HEK293 (cell line): ENCODE data around the gene HYDIN.

Source experiments
- HIC1 ChIP-seq: fragments of 450-650 bp; formaldehyde crosslinking; IDR thresholded peaks from 2 replicates; pipeline ENCODE4 v1.5.1; 2016; ENCODE audit warnings: missing biosample characterization, missing genetic modification characterization
- KLF17 ChIP-seq: fragments of 450-650 bp; formaldehyde crosslinking; IDR thresholded peaks from 2 replicates; pipeline ENCODE4 v1.5.1; 2016; ENCODE audit warnings: missing biosample characterization, missing genetic modification characterization
- PBX3 ChIP-seq: sonication (generic); formaldehyde crosslinking; IDR thresholded peaks from 2 replicates; pipeline ENCODE4 v1.8.1; 2022; ENCODE audit warnings: mild to moderate bottlenecking, moderate library complexity, missing genetic modification reagents
- PRDM2 ChIP-seq: fragments of 450-650 bp; formaldehyde crosslinking; IDR thresholded peaks from 2 replicates; pipeline ENCODE4 v1.5.1; 2016; ENCODE audit warnings: missing biosample characterization, missing genetic modification characterization, borderline replicate concordance
- PRDM4 ChIP-seq: fragments of 450-650 bp; formaldehyde crosslinking; IDR thresholded peaks from 2 replicates; pipeline ENCODE4 v1.5.1; 2017; ENCODE audit warnings: missing biosample characterization, missing genetic modification characterization
- SP7 ChIP-seq: fragments of 450-650 bp; formaldehyde crosslinking; IDR thresholded peaks from 2 replicates; pipeline ENCODE4 v1.5.1; 2016; ENCODE audit warnings: missing biosample characterization, missing genetic modification characterization
- WT1 ChIP-seq: fragments of 450-650 bp; formaldehyde crosslinking; IDR thresholded peaks from 2 replicates; pipeline ENCODE4 v1.5.1; 2016; ENCODE audit warnings: missing biosample characterization, missing genetic modification characterization
- YY1 ChIP-seq: fragments of 450-650 bp; formaldehyde crosslinking; IDR thresholded peaks from 2 replicates; pipeline ENCODE4 v1.5.1; 2018; ENCODE audit warnings: missing biosample characterization, missing genetic modification characterization
- ZFHX2 ChIP-seq: fragments of 450-650 bp; formaldehyde crosslinking; conservative IDR thresholded peaks from 2 replicates; pipeline ENCODE4 v1.5.1; 2016; ENCODE audit warnings: missing biosample characterization, missing genetic modification characterization
- ZFP69B ChIP-seq: fragments of 450-650 bp; formaldehyde crosslinking; IDR thresholded peaks from 2 replicates; pipeline ENCODE4 v1.5.1; 2016; ENCODE audit warnings: missing biosample characterization, missing genetic modification characterization
- ZNF138 ChIP-seq: fragments of 450-650 bp; formaldehyde crosslinking; IDR thresholded peaks from 2 replicates; pipeline ENCODE4 v1.5.1; 2016; ENCODE audit warnings: missing biosample characterization, missing genetic modification characterization, borderline replicate concordance
- ZNF221 ChIP-seq: fragments of 450-650 bp; formaldehyde crosslinking; IDR thresholded peaks from 2 replicates; pipeline ENCODE4 v1.5.1; 2017; ENCODE audit warnings: missing biosample characterization, missing genetic modification characterization, borderline replicate concordance
- ZNF24 ChIP-seq: fragments of 450-650 bp; formaldehyde crosslinking; IDR thresholded peaks from 2 replicates; pipeline ENCODE4 v1.5.1; 2016; ENCODE audit warnings: missing biosample characterization, missing genetic modification characterization
- ZNF280D ChIP-seq: fragments of 450-650 bp; formaldehyde crosslinking; IDR thresholded peaks from 2 replicates; pipeline ENCODE4 v1.5.1; 2016; ENCODE audit warnings: missing biosample characterization, missing genetic modification characterization
- ZNF311 ChIP-seq: fragments of 450-650 bp; formaldehyde crosslinking; IDR thresholded peaks from 2 replicates; pipeline ENCODE4 v1.5.1; 2017; ENCODE audit warnings: missing biosample characterization, missing genetic modification characterization, borderline replicate concordance
- ZNF341 ChIP-seq: fragments of 450-650 bp; formaldehyde crosslinking; IDR thresholded peaks from 2 replicates; pipeline ENCODE4; 2016; ENCODE audit warnings: low read depth, missing biosample characterization, missing genetic modification characterization
- ZNF423 ChIP-seq: fragments of 450-650 bp; formaldehyde crosslinking; IDR thresholded peaks from 2 replicates; pipeline ENCODE4 v1.5.1; 2016; ENCODE audit warnings: missing biosample characterization, missing genetic modification characterization
- ZNF555 ChIP-seq: fragments of 450-650 bp; formaldehyde crosslinking; conservative IDR thresholded peaks from 2 replicates; pipeline ENCODE4 v1.5.1; 2017; ENCODE audit warnings: missing biosample characterization, mild to moderate bottlenecking, missing genetic modification characterization, inconsistent platforms
- ZNF660 ChIP-seq: fragments of 450-650 bp; IDR thresholded peaks from 2 replicates; pipeline ENCODE4 v1.5.1; 2018; ENCODE audit warnings: missing biosample characterization, mild to moderate bottlenecking, missing genetic modification characterization
- ZNF76 ChIP-seq: fragments of 450-650 bp; formaldehyde crosslinking; IDR thresholded peaks from 2 replicates; pipeline ENCODE4; 2016; ENCODE audit warnings: low read depth, missing biosample characterization, missing genetic modification characterization, borderline replicate concordance
- ZSCAN18 ChIP-seq: fragments of 450-650 bp; formaldehyde crosslinking; IDR thresholded peaks from 2 replicates; pipeline ENCODE4 v1.5.1; 2016; ENCODE audit warnings: missing biosample characterization, missing genetic modification characterization
- ZSCAN30 ChIP-seq: fragments of 450-650 bp; IDR thresholded peaks from 2 replicates; pipeline ENCODE4 v1.5.1; 2018; ENCODE audit warnings: missing biosample characterization, mild to moderate bottlenecking, missing genetic modification characterization, moderate library complexity

The HYDIN gene

GRCh38 chr16:70778901-70779309 is 451.6 kb downstream of the HYDIN start (continued):
- no peak for TF ChIP-seq HIC1
- TF ChIP-seq ZSCAN30, result peak; percentile 77
- no peak for TF ChIP-seq PRDM2 (tag by site-specific recombination)
- 0 out of 2 replicates have a peak, but pooled peaks have one; percentile 32 for TF ChIP-seq KLF17 (tag by site-specific recombination)
- TF ChIP-seq ZFP69B (tag by site-specific recombination), result peak; percentile 91
- TF ChIP-seq ZFHX2 (tag by site-specific recombination), result no peak
- peak; percentile 97; the same call in 1 of the 2 replicates for TF ChIP-seq ZNF221 (tag by site-specific recombination)
- peak; percentile 60; the same call in 1 of the 2 replicates for TF ChIP-seq ZNF76 (tag by site-specific recombination)
- peak; percentile 98 for TF ChIP-seq ZNF660
- peak; percentile 60 for TF ChIP-seq ZNF341 (tag by site-specific recombination)
- TF ChIP-seq SP7 (tag by site-specific recombination), result peak; percentile 80
- no peak for TF ChIP-seq ZNF423 (tag by site-specific recombination)
- TF ChIP-seq ZSCAN18 (tag by site-specific recombination), result peak; percentile 85
- no peak for TF ChIP-seq ZNF138 (tag by site-specific recombination)
- no peak for TF ChIP-seq ZNF280D
- peak; percentile 45; the same call in 1 of the 2 replicates for TF ChIP-seq PRDM4
- TF ChIP-seq PBX3, result no peak
- no peak for TF ChIP-seq ZNF555 (tag by site-specific recombination)
- no peak for TF ChIP-seq YY1 (tag by site-specific recombination)
- 0 out of 2 replicates have a peak, but pooled peaks have one; percentile 53 for TF ChIP-seq ZNF24 (tag by site-specific recombination)
- TF ChIP-seq WT1, result no peak
- TF ChIP-seq ZNF311, result no peak
